HL-60/S4 (cell line): ENCODE data around the gene SLC39A2.
"Not testable (repeated sequence)": the region's sequence is repeated elsewhere in the genome, so short reads cannot be mapped to it uniquely, and the experiment has no call there.

ENCODE experiments used
- in situ Hi-C: fragments of 300-500 bp; cut with MboI; formaldehyde crosslinking; loops from 2 replicates; pipeline ENCODE4 v1.14.3; 2022; ENCODE audit warnings: low sequenced_read_pairs

Gene SLC39A2, protein sequence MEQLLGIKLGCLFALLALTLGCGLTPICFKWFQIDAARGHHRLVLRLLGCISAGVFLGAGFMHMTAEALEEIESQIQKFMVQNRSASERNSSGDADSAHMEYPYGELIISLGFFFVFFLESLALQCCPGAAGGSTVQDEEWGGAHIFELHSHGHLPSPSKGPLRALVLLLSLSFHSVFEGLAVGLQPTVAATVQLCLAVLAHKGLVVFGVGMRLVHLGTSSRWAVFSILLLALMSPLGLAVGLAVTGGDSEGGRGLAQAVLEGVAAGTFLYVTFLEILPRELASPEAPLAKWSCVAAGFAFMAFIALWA

GRCh38 chr14:20998674-20999366, at the start of gene SLC39A2:
Gene SLC39A2 (plus strand): TSS chr14:20999293. CDS start chr14:20999447, 154 bp downstream.
- in situ Hi-C loops: no loop called here

DNA sequence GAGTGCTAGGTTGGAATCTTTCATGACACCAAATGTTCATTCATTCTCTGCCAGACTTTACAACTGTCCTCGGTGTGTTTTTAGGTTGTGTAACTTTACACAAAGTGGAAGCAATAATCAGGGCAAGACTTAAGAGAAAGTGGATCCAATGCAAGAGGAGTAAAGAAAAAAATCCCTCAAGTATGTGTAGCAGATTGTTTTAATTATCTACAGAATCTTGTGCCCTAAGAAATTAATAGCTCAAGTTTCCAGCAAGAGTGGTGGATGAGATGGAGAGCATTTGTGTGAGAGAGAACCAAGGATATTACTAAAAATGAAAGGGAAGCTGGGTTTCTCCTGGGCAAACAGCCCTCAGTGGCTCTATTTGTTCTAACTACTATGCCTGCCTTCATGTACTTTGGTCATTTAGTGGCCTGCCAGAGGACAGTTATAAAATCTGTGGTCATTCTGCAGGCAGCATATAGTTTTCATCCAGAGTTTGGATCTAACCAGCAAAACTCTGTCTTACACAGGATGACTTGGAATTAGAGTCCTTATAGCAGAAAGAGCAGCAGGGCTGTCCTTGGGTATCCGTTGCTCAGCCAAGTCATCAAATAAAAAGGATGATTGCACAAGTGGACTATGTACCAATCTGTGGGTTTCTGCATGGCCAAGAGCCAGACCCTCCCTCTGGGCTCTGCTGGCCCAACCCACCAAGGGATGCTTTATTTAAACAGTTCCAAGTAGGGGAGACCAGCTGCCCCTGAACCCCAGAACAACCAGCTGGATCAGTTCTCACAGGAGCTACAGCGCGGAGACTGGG, 44.2 kb upstream of the SLC39A2 start, which contains the start of gene RNASE2:
Gene RNASE2, plus strand, starts transcription at position 752 of the 802 bp plus-strand sequence. CDS start 285 bp downstream, outside the sequence.
- in situ Hi-C loops: not testable (repeated sequence)

DNA sequence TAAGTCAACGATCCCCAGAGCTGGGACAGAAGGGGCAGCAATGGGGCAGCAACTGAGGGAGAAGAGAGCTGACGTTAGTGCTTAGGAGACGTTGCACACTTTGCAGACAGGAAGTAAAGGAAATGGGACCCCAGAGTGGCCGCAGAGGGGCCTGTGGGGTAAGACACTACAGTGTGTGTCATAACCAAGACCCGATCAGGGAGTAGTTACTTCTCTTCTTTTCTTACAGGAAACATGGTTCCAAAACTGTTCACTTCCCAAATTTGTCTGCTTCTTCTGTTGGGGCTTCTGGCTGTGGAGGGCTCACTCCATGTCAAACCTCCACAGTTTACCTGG, 43.6 kb upstream of the SLC39A2 start:
- in situ Hi-C loops: not testable (repeated sequence)

- in situ Hi-C loops: no loop called here
These were observed 42.6 kb upstream of the SLC39A2 start for GRCh38 chr14:20956376-20956976.

DNA sequence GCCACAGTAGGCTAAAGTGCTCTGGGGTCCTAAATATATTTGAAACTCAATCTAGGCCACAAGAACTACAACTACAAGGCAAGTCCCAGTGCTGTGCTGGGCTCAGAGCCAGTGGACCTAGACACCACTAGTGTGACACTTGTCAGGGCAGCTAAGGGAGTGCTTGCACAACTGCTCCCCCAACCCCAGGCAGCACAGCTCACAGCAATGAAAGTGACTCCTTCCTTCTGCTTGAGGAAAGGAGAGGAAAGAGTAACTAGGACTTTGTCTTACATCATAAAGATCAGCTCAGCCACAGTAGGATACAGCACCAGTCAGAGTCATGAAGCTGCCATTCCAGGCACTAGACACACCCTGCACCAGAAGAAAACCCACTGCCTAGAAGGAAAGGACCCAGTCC, 40.1 kb upstream of the SLC39A2 start:
- in situ Hi-C loops: not testable (repeated sequence)

GRCh38 chr14:20969336-20969735, 29.8 kb upstream of the SLC39A2 start:
- in situ Hi-C loops: loop anchor here (10.0 kb wide), 1 partner anchor 95 kb away; no protein-coding TSS in a partner anchor

GRCh38 chr14:20970647-20970982, 28.5 kb upstream of the SLC39A2 start:
- in situ Hi-C loops: loop anchor here (10.0 kb wide), 2 partner anchors 116 to 276 kb away; no protein-coding TSS in a partner anchor

DNA sequence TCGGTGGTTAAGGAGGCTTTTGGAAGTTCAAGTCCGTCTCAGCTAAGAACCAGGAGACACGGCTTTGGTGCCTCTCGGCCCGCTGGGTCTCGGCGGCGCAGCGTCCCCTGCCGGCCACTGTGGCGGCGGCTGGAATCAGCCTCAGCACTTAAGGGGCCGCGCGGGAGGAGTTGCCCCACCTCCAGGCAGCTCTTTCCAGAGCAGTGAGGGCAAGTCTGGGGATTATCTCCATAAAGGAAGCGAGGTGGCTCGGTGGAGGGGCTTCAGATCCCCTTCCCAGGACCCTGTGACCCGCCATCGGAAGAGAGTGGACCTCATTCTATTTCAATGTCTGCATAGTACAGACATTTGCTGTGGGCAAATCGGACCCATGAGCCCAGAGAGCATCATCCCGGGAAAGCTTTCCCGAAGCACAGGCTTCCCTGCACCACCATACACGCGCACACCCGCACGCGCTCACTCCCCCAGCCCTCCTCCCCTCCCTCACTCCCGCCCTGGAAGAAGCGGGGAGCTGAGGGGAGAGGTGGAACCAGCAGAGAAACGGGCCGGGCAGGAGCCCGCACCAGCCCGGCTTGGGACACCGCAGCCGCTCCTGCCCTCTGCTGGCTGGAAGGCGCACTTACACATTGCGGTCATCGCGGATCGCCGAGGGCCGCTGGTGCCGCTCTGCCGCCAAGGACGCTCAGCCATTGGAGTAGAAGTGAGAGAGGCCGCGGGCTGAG, 27.9 kb upstream of the SLC39A2 start:
- in situ Hi-C loops: loop anchor here (10.0 kb wide), 2 partner anchors 116 to 276 kb away; no protein-coding TSS in a partner anchor

GRCh38 chr14:20971705-20972021, 27.4 kb upstream of the SLC39A2 start:
- in situ Hi-C loops: loop anchor here (10.0 kb wide), 2 partner anchors 117 to 277 kb away; no protein-coding TSS in a partner anchor

DNA sequence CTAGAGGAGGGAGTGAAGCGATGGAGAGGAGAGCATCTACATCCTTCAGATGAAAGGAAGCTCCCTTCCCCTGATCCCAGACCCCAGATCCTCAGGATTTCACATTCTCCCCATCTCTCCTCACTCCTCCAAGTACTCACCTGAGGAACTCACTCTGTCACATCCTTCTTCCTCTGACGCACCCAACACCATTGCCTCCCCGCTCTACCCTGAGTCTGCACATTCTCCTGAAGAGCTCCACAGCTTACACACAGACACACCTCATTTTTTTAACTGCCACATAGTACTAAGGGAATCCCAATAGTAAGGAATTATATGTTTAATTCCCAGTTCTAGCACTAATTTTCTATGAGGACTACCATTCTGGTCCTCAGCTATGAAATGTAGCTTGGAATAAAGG, 25.6 kb upstream of the SLC39A2 start:
- in situ Hi-C loops: loop anchor here (10.0 kb wide), 2 partner anchors 119 to 279 kb away; no protein-coding TSS in a partner anchor

DNA sequence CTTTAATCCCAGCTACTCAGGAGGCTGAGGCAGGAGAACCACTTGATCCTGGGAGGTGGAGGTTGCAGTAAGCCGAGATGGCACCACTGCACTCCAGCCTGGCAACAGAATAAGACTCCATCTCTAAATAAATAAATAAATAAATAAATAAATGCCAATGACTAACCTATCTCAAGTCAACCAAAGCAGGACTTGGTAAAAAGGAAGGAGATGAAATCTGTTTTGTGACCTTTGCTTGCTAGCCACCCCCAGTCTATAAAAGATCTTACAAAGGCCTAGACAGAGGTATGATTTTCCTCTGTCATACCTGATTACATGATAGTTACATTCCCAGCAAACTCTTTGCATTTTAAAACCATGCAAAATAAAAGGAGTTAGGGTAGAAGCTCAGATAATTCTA, 22.8 kb upstream of the SLC39A2 start:
- in situ Hi-C loops: loop anchor here (10.0 kb wide), 2 partner anchors 121 to 281 kb away; no protein-coding TSS in a partner anchor

- in situ Hi-C loops: loop anchor here (10.0 kb wide), 2 partner anchors 124 to 284 kb away; no protein-coding TSS in a partner anchor
These were observed 20.4 kb upstream of the SLC39A2 start for GRCh38 chr14:20978687-20979086.

GRCh38 chr14:20980906-20981305, 18.2 kb upstream of the SLC39A2 start:
- in situ Hi-C loops: no loop called here

DNA sequence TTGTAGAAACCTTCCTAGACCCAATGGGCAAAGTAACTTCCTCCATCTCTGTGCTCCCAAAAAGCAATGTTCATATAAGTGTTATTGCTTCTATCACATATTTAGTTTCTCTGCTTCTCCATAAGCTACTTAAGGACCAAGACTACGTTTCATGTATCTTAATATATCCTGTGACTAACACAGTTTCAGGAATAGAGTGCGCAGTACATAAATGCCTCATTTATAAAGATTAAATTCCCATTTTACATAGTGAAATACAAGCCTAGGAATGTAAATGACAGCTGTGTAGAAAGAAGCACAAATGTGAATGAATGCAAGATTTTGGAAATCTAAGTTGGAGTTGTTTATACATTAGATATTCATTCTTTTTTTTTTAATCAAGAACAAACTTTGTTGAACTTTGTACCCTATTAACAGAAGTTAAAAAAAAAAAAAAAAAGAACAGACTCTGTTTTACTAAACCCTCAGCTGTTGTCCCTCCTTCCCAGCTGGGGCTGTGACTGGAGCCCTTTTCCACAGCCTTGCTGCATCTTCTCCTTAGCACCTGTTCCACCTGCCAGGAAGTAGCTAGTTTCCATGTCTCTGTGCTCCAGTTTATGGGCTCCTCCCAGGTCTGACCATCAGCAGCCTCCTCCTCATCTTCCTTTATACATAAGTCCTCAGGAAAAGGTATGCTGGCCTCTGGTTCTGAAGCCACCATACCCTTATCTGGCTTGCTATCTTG, 16.3 kb upstream of the SLC39A2 start:
- in situ Hi-C loops: no loop called here

DNA sequence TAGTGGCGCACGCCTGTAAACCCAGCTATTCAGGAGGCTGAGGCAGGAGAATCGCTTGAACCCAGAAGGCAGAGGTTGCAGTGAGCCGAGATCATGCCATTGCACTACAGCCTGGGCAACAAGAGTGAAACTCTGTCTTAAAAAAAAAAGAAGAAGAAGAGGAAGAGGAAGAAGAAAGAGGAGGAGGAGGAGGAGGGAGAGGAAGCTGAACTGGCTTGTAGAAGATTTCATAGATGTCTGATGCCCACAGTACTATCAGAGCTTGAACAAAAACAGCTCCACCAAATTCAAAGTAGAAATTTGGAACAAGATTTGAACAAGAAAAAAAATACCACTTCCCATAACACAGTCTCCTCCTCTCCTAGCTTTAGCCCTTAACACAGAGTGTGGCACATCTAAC, 13.4 kb upstream of the SLC39A2 start:
- in situ Hi-C loops: not testable (repeated sequence)

DNA sequence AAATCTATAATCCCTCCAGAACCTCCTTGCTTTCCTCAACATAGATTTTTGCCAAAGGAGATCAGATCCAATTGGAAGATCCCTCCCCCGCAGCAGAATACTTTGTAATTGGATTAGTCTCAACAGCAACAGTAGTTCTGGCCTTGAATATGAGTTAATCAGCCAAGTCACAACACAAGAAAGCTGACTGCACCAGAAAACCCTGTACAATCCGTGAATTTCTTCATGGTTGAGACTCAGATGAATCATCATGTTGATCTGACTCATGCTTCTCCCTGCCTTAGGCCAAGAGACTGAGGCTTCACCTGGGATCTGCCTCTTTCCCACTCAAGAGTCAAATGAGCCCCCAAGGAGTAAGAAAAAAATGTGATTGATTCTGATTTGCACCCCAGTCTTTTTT, 12.3 kb upstream of the SLC39A2 start:
- in situ Hi-C loops: no loop called here

DNA sequence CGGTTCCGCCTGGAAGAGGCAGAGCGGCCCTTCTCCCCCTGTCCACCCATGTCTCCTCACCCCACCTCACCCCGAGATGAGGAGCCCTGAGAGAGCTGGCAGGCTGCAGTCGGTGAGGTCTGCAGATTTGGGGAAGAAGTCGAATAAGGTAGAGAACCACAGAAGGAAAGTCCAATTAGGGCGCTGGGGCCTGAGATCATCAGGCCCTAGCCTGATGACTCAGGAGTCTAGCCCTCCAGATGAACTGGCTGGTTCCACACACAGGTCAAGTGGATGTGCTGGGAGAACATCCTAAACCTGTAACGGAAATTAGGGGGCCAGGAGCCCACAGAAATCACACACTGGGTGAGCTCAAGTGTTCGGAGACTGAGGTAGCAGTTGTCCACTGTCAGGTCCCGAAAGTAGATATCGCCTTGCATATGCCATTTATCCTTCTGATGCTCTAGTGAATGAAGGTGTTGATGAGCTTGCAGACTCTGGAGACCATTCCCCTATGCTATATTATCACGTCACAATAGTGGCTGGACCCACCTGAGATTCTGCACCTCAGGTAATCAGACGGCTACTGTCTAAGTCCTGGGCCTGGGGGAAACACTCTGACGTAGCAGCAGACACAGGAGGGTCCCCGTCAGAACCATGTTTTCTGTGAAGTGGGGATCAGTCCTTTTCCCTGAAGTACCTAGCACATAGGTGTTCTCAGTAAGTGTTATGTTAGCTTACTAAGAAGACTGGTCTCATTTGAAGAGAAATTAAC, 10.2 kb upstream of the SLC39A2 start:
- in situ Hi-C loops: no loop called here

- in situ Hi-C loops: no loop called here
These were observed 9.7 kb upstream of the SLC39A2 start for GRCh38 chr14:20989471-20989786.
